GM18526 (cell line): ENCODE measurements around the gene PIP5K1C.

ENCODE experiments used
- POLR2A ChIP-seq: IDR thresholded peaks from 3 replicates; pipeline ENCODE4 v1.6.1; 2011; ENCODE audit not compliant: insufficient read length; ENCODE audit errors: extremely low read depth

Gene PIP5K1C

GRCh38 chr19:3636962-3637361 lies 63.3 kb downstream of the PIP5K1C start:
- no peak for TF ChIP-seq POLR2A

DNA sequence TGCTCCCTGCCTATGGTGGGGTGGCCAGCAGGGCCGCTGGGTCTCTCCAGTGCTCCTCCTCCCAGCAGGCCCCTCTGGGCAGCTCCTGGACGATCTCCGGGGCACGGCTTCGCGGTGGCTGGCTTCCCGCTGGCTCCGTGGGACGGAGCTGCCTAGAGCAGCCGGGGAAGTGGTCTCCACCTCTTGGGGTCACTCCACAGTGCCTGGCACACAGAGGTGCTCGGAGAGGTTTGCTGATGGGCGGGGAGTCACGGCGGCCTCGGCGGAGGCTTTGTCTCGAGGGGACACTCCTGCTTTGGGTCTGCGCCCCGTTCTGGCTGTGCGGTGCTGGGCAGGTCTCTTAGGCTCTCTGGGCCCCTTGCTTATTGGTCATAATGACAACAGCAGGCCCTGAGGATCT lies 63.8 kb downstream of the PIP5K1C start:
- no peak for TF ChIP-seq POLR2A

GRCh38 chr19:3634496-3635045 lies 65.7 kb downstream of the PIP5K1C start:
- no peak for TF ChIP-seq POLR2A

DNA sequence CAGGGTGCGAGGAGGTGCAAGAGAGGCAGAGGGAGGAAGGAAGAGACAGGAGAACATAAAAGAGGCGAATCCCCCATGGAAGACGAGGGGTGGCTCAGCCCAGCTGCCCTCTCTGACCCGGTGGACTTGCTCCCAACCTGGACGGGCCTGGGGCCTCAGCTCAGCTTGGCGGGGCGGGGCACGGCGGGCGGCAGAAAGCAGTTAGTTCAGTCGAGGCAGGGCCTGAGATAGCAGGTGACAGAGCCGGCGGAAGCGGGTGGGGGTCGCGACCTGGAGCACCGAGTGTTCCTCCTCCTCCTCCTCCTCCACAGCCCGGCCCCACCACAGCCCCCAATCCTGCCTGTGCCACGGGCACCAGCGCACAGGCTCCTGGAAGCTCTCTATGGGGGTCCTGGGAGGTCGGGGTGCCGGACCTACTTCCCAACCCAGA lies 66.7 kb downstream of the PIP5K1C start:
- no peak for TF ChIP-seq POLR2A

DNA sequence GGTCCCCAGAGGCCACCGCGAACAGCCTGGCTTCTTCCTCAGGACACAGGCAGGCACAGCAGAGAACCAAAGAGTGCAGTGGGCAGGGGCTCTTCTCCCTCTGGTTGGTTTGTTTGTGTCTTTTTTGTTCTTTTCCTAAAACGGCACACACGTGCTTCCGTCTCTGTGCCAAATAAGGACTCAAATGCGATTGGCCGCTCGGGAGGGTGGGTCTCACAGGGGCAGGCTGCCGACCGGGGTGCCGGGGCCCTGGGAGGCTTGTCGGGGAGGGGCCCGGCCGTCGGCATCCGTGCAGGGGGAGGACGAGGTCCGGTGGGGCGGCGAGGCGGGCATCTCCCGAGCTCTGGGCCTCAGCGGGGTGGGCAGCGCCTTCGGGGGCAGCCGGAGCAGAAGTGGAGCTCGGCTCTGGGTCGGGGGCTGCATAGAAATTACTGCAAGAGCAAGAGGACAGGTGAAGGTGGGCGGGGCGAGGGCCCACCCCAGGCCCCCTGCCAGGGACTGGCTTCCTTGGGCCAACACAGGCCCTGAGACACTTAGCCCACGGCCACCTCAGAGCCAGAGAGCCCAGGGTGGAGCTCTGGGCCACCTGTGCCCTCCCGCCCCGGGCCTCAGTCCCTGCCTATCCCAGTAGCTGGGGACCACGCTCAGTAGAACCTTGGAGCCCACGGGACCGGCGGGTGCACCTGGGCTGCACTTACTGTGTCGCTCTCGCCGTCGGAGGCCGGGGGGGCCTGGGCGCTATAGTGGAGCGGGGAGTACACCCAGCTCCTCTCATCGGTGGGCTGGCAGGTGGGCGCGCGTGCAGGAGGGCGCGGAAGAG lies 67.3 kb downstream of the PIP5K1C start:
- no peak for TF ChIP-seq POLR2A

- no peak for TF ChIP-seq POLR2A
Observed at GRCh38 chr19:3632098-3632497, 68.2 kb downstream of the PIP5K1C start.

DNA sequence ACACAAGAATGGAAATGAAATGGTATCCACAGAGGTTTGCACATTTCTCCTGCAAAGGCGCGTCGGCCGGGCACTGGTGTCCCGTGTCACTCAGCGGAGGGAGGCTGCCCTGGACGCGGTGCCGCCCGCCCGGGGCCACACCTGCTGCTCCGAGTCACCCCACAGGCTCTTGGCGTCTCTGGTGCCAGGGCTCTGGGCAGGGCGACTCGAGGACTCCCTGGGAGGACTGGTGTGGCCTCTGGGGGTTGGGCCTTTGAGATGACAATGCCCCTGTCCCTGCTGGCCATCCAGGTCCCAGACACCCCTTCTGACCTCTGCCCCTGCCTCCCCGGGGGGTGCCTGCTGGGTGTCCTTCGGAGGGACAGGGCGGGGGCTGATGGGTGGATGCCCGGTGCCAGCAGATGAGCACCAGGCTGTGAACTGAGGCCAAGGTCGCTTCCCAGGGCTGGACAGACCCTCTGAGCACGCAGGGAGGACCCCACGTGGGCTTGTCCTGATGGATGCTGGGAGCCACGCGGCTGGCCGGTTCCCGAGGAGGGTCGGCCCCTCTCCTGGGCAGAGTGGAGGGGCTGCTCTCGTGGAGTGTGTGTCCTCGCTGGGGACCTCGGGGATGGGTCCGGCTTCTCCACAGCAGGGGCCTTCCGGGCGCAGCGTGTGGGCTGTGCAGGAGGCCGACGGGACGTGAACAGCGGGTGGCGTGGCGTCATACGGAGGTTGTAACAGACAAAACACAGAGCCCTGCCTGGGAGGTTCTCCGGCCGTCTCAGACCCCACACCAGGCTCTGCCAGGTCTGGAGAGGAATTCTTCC lies 69.0 kb downstream of the PIP5K1C start:
- no peak for TF ChIP-seq POLR2A

GRCh38 chr19:3627351-3627723 lies 72.9 kb downstream of the PIP5K1C start:
- TF ChIP-seq POLR2A = no peak

DNA sequence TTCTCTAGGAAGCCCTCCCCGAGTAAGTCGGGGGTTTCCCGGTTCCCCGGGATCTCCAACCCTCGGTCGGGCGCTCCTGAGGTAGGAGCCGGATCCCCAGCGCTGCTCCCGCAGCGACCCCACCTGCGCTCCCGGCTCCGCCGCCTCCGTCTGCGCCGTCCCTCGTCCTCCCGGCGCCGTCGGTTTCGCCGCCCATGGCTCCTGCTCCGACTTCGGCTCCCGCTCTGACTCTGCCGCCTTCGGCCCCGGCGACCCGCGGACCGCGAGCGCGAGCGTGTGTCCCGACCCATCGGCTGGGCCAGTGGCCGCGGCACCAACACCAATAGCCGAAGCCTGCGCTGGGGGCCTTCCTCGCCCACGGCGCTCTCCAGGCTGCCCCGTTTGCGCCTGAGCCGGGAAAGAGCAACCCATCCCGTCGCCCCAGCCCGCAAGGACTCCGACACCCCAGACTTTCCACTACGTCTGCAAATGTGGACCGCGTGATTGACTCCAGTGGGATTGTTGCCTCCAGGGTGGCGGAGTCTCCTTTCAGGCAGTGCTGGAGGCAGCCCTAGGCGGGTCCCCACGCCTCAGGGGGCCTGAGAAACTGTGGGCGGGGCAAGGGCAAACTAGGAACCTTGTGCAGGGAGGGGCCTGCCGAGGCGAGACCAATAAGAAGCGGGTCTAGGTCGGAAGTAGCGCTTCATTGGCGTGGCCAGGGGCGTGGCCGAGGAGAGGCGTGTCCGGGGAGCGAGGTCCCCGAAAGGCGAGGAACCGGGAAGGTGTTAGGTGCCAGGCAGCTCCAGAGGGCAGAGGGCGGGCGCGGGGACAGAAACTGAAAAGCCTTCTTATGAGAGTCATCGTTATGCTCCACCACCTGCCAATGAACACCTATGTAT lies 73.6 kb downstream of the PIP5K1C start, which contains the start of gene CACTIN:
CACTIN (minus strand) TSS at position 318 of the 878 bp plus-strand sequence; CDS start at position 290, 28 bp downstream.
- TF ChIP-seq POLR2A = peak; percentile 93

- TF ChIP-seq POLR2A = no peak
Observed at GRCh38 chr19:3625996-3626472, 74.2 kb downstream of the PIP5K1C start.

- TF ChIP-seq POLR2A = no peak
Observed at GRCh38 chr19:3623716-3624115, 76.6 kb downstream of the PIP5K1C start.

- TF ChIP-seq POLR2A = no peak
Observed at GRCh38 chr19:3622224-3622623, 78.0 kb downstream of the PIP5K1C start.

- TF ChIP-seq POLR2A = no peak
Observed at GRCh38 chr19:3621689-3622088, 78.6 kb downstream of the PIP5K1C start.

DNA sequence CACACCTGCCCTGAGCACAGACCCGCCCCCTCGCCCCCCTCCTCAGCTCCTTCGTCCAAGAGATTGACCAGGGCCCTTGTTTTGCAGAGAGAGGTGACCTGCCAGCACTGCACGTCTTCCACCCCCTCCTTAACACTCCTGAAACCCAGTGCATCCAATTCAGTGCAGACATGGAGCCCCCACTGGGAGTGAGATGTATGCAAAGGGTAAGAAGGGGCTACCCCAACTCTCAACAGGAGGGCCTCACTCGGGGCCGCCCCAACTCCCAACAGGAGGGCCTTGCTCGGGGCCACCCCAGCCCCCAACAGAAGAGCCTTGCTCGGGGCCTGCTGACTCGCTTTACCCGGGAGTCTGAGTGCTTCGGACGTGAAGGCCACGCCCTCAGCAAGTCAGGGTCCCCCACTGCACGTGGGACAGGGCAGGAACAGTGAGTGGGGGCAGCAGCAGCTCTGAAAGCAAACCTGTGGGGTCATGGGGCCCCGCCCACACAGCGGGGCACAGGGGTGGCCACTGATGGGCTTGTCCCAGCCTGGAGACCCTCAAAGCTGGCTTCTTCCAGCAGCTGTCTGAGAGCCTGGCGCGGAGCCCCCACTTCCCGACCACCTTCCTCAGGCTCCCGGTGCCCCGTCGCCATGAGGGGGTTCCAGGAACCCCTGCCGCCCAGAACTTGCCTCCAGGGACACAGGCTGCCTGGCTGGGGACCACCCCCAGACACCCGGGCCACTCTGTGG lies 79.3 kb downstream of the PIP5K1C start:
- TF ChIP-seq POLR2A = no peak
